ENCODE data around the gene MRPL45. TPM values are rescaled to one million over a fixed set of nuclear protein-coding genes. Genes with fewer than 3 reads are reported as not detected.

Gene MRPL45
- polyA plus RNA-seq, 3 donors, result 31.3 to 41.4 (median 32.5) TPM

DNA sequence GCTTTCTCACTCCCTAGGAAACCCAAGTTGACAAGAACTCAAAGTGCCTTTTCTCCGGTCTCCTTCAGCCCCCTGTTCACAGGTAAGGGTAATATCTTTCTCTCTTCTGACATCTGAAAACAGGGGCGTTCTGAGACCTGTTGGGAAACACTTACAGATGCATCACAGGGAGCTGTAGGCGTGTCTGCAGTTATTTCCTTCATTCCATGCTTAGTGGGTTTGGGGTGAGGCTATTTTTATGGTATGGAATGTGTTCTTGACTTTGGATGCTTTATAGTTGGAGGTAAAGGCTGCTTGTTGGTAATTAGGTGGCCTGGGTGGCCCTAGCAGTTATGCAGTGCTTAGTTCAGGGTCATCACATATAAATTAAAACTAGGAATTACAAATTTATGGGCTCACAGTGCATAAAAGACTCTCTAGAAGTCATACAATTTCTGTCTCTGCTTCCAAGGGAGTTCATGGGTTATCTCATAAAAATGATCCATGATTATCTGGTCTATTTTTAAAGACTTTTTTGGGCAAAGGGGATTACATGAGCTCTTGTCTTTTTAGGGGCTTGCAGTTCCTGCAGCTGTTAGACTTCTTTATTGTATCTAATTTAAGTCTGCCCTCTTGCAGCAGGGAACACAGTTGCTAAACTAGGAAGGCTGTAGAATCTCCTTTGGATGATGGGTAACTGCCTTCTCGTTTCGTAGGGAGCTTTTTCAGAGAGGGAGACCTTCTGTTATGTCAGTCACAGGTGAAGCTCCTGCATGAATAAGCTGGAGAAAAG, 64.9 kb downstream of the MRPL45 start:
- no peak overlapping the region for H3K27ac ChIP-seq (ENCODE audit: low read depth, low read length)
- whole genome bisulfite sequencing, 3 donors, result 85 to 87% (median 87%) methylated on average over 5 of the region's 5 CpGs

DNA sequence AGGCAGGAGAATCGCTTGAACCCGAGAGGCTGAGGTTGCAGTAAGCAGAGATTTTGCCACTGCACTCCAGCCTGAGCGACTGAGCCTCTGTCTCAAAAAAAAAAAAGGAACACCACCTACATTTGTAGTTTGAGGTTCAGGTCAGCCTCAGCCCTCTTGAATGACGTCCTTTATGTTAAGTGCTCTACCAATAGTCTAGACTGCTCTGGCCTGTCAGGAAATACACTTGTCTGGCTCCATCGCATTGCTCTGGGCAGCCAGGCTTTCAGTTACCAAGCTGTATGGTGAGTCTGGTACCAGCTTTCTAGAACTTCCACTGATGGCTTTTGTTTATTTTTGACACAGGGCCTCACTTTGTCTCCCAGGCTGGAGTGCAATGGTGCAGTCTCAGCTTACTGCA, 66.0 kb downstream of the MRPL45 start:
- WGBS, 3 donors, result 93 to 98% (median 97%) methylated on average over 5 of the region's 5 CpGs

GRCh38 chr17:38364741-38365140, 67.8 kb downstream of the MRPL45 start:
- WGBS, 3 donors, result 90 to 95% (median 94%) methylated on average over 8 of the region's 8 CpGs
- H3K27ac ChIP-seq (ENCODE audit: low read depth, low read length), result no peak overlapping the region

More for the DNA sequence above, 66.0 kb downstream of the MRPL45 start:
- H3K27ac ChIP-seq (ENCODE audit: low read depth, low read length), result no peak overlapping the region

DNA sequence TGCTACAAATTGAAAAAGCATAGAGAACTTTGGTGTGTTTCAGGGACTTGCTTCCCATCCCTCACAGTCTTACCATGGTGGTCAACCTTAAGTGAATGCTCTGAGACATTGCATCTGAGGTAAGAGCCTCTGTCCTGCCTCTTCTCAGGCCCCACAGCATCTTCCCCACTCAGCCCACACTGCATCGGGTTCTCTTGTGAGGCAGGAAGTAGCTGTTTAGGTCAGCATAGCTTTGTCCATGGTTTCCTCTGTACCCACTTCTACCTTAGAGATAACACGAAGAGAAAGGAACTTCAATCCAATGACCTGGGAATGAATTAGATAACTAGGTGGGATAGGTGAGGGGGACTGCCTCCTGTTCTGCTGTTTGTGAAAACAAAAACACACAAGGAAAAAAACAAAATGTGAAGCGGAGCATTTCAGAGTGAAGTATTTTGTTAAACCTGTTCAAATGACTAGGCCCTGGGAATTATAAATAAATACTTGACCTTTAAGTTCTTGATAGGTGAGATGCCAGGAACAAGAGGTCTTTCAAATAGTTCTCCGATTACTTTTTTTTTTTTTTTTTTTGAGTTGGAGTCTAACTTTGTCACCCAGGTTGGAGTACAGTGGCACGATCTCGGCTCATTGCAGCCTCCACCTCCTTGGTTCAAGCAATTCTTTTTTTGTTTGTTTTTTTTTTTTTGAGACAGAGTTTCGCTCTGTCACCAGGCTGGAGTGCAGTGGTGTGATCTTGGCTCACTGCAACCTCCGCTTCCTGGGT, 72.3 kb downstream of the MRPL45 start:
- 69 to 91% (median 87%) methylated on average over 8 of the region's 8 CpGs for WGBS, 3 donors
- H3K27ac ChIP-seq (ENCODE audit: low read depth, low read length), result no peak overlapping the region

Other genes starting within 250 kb of the MRPL45 start
- gene TBC1D3C, start 228.5 kb upstream of the MRPL45 start, polyA plus RNA-seq, result 1 to 10 TPM in 1 of 3 donors, not detected in 2; 1.5 TPM
- not detected for gene TBC1D3E, start 169.2 kb upstream of the MRPL45 start, polyA plus RNA-seq
- not detected for gene TBC1D3, start 104.6 kb upstream of the MRPL45 start, polyA plus RNA-seq
- under 1 TPM; 0.02 to 0.11 (median 0.03) TPM for gene GPR179, start 46.8 kb downstream of the MRPL45 start, polyA plus RNA-seq
- 1 to 10 TPM; 4.9 to 9.7 (median 6.3) TPM for gene SOCS7, start 54.7 kb downstream of the MRPL45 start, polyA plus RNA-seq
- 10 to 100 TPM in 2 of 3 donors, 1 to 10 TPM in 1; 1.2 to 31.1 (median 18.6) TPM for gene ARHGAP23, start 131.3 kb downstream of the MRPL45 start, polyA plus RNA-seq

Measured in adipose tissue (tissue), 3 donors.